HCT116 (cell line): Measurements from ENCODE around the gene GJA1. TPM values are rescaled to one million over a fixed set of nuclear protein-coding genes. Genes with fewer than 3 reads are reported as not detected.

ENCODE experiments used
- ATAC-seq: fragments of 200-7000 bp; cut with Tn5 transposase; 2 replicates; pipeline ENCODE4 v1.9.1; 2020; ENCODE audit warnings: mild to moderate bottlenecking, moderate library complexity
- BruUV-seq: library from RNA; stranded (reverse); fragments of 400-500 nt; replicated peaks from 2 replicates; lab custom pipeline; 2021; lab: Mats Ljungman, UMichigan
- CTCF ChIA-PET: fragments of 300-600 bp; sonication (Branson Sonifier 250); formaldehyde crosslinking; loops from one replicate; lab custom pipeline; 2021; ENCODE audit warnings: antibody characterized with exemption; lab: Charles Lee
- POLR2A ChIA-PET: fragments of 300-600, 350-600 bp; sonication (Branson Sonifier 250); formaldehyde crosslinking; loops from one replicate; lab custom pipeline; 2021; ENCODE audit warnings: antibody characterized with exemption; lab: Charles Lee
- RAD21 ChIA-PET, 2 experiments: fragments of 300-600 bp; sonication (Branson Sonifier 250); formaldehyde crosslinking; loops; one replicate each; lab custom pipeline; 2023; ENCODE audit warnings: low total read pairs in 2 of 2; ENCODE audit not compliant: uncharacterized antibody in 2 of 2, unreplicated experiment in 2 of 2, low non-redundant PET in 1 of 2; lab: Charles Lee
- DNase-seq: peaks from one replicate; pipeline ENCODE4 v3.0.0-alpha.2; 2010; ENCODE audit warnings: low read depth, low spot score
- H2AFZ ChIP-seq: fragments of 200-600 bp; shearing (Covaris generic), sonication (generic); 2 replicates; pipeline ENCODE4 v1.6.1; 2017; ENCODE audit warnings: low read depth, mixed run types, mixed read lengths, antibody characterized with exemption, low read length; ENCODE audit not compliant: poor library complexity, severe bottlenecking
- H3K27ac ChIP-seq: 2 replicates; pipeline ENCODE4 v1.5.1; 2012; ENCODE audit warnings: low read depth, low read length
- H3K27me3 ChIP-seq: fragments of 200-600 bp; sonication (generic); 2 replicates; pipeline ENCODE4 v1.6.1; 2016; ENCODE audit warnings: mixed run types, low read length, mixed read lengths; ENCODE audit not compliant: insufficient read depth
- H3K36me3 ChIP-seq, 2 experiments: fragments of 200-500 bp in 1 of 2; fragments of 200-600 bp in 1 of 2; sonication (Bioruptor generic) in 1 of 2; sonication (generic) in 1 of 2; 2 replicates each; pipeline versions ENCODE4 v1.5.1 to v1.6.1; 2014 to 2016; ENCODE audit warnings: low read length in 2 of 2, inconsistent platforms in 1 of 2, mixed read lengths in 1 of 2, mixed run types in 1 of 2; ENCODE audit not compliant: insufficient read depth in 2 of 2, control insufficient read depth in 1 of 2
- H3K4me1 ChIP-seq, 2 experiments: fragments of 200-600 bp in 1 of 2; sonication (generic) in 1 of 2; 2 replicates each; pipeline versions ENCODE4 v1.5.1 to v1.6.1; 2012 to 2017; ENCODE audit warnings: low read length in 2 of 2, inconsistent platforms in 1 of 2, mild to moderate bottlenecking in 1 of 2, mixed read lengths in 1 of 2, mixed run types in 1 of 2, moderate library complexity in 1 of 2; ENCODE audit not compliant: insufficient read depth in 2 of 2, control insufficient read depth in 1 of 2
- H3K4me2 ChIP-seq: fragments of 200-600 bp; sonication (generic); 2 replicates; pipeline ENCODE4 v1.6.1; 2017; ENCODE audit warnings: mixed run types, low read length, mixed read lengths
- H3K4me3 ChIP-seq, 2 experiments: fragments of 200-600 bp in 1 of 2; sonication (generic) in 1 of 2; replicated peaks in 1 of 2; 2 replicates each; pipeline ENCODE4 v1.5.1; 2011 to 2016; ENCODE audit warnings: low read length in 2 of 2, control low read depth in 1 of 2, low read depth in 1 of 2, mild to moderate bottlenecking in 1 of 2, mixed read lengths in 1 of 2, mixed run types in 1 of 2
- H3K79me2 ChIP-seq: fragments of 200-600 bp; sonication (generic); 2 replicates; pipeline ENCODE4 v1.6.1; 2017; ENCODE audit warnings: mild to moderate bottlenecking, mixed run types, low read length, moderate library complexity, mixed read lengths; ENCODE audit not compliant: insufficient read depth
- H3K9ac ChIP-seq: fragments of 200-600 bp; sonication (generic); 2 replicates; pipeline ENCODE4 v1.6.1; 2016; ENCODE audit warnings: low read length, mixed read lengths
- H3K9me2 ChIP-seq: fragments of 200-600 bp; sonication (generic), shearing (Covaris generic); 2 replicates; pipeline ENCODE4 v1.6.1; 2017; ENCODE audit warnings: mixed run types, mild to moderate bottlenecking, moderate library complexity; ENCODE audit not compliant: insufficient read depth
- H3K9me3 ChIP-seq, 2 experiments: fragments of 200-500 bp in 1 of 2; fragments of 200-600 bp in 1 of 2; sonication (Bioruptor generic) in 1 of 2; sonication (generic) in 1 of 2; 2 replicates each; pipeline ENCODE4 v1.6.1; 2014 to 2017; ENCODE audit warnings: low read length in 2 of 2, mixed read lengths in 2 of 2, inconsistent platforms in 1 of 2, low read depth in 1 of 2, mild to moderate bottlenecking in 1 of 2, mixed run types in 1 of 2, moderate library complexity in 1 of 2; ENCODE audit not compliant: control insufficient read depth in 1 of 2, insufficient read depth in 1 of 2
- H4K20me1 ChIP-seq: fragments of 200-600 bp; sonication (generic), shearing (Covaris generic); 2 replicates; pipeline ENCODE4 v1.6.1; 2017; ENCODE audit warnings: mixed run types, mild to moderate bottlenecking, moderate library complexity; ENCODE audit not compliant: insufficient read depth
- ATF3 ChIP-seq: IDR thresholded peaks from 2 replicates; pipeline ENCODE4 v1.6.1; 2012
- CEBPB ChIP-seq: IDR thresholded peaks from 2 replicates; pipeline ENCODE4 v1.6.1; 2012; ENCODE audit warnings: low read depth
- ELF1 ChIP-seq: IDR thresholded peaks from 2 replicates; pipeline ENCODE4 v1.6.1; 2012; ENCODE audit warnings: low read depth, borderline replicate concordance
- EZH2 ChIP-seq: fragments of 200-600 bp; sonication (generic); IDR thresholded peaks from 2 replicates; pipeline ENCODE4 v1.6.1; 2017; ENCODE audit warnings: antibody characterized with exemption, mixed run types
- EZH2phosphoT487 ChIP-seq: fragments of 200-600 bp; IDR thresholded peaks from 2 replicates; pipeline ENCODE4 v1.6.1; 2018; ENCODE audit warnings: antibody characterized with exemption, borderline replicate concordance
- JUND ChIP-seq: IDR thresholded peaks from 2 replicates; pipeline ENCODE4 v1.6.1; 2012
- POLR2A ChIP-seq: IDR thresholded peaks from 2 replicates; pipeline ENCODE4 v1.7.0; 2011; ENCODE audit warnings: borderline replicate concordance; ENCODE audit not compliant: insufficient read depth, insufficient read length; ENCODE audit errors: extremely low read depth
- POLR2AphosphoS5 ChIP-seq: IDR thresholded peaks from 2 replicates; pipeline ENCODE4 v1.6.1; 2011; ENCODE audit warnings: mild to moderate bottlenecking, low read depth, low read length, moderate library complexity
- RAD21 ChIP-seq: IDR thresholded peaks from 2 replicates; pipeline ENCODE4 v1.6.1; 2012; ENCODE audit warnings: low read depth, mild to moderate bottlenecking
- SP1 ChIP-seq: IDR thresholded peaks from 2 replicates; pipeline ENCODE4 v1.6.1; 2012; ENCODE audit warnings: low read depth
- SRF ChIP-seq: IDR thresholded peaks from 2 replicates; pipeline ENCODE4 v1.6.1; 2012; ENCODE audit warnings: low read depth
- YY1 ChIP-seq: IDR thresholded peaks from 2 replicates; pipeline ENCODE4 v1.6.1; 2011; ENCODE audit warnings: low read length, low read depth, moderate library complexity, mild to moderate bottlenecking; ENCODE audit not compliant: insufficient replicate concordance; ENCODE audit errors: extremely low read depth
- ZFX ChIP-seq: fragments of 450-650 bp; IDR thresholded peaks from 2 replicates; pipeline ENCODE4 v1.6.1; 2017
- ZNF274 ChIP-seq: fragments of 200-500 bp; sonication (Bioruptor generic); IDR thresholded peaks from 2 replicates; pipeline ENCODE4 v1.6.1; 2014; ENCODE audit warnings: mild to moderate bottlenecking, low read depth, low read length, inconsistent platforms
- intact Hi-C: fragments of 100-400 bp; cut with micrococcal nuclease; formaldehyde crosslinking; loops from 2 replicates; pipeline ENCODE4 v1.10.0; 2022
- total RNA-seq: library from RNA; stranded (reverse); gene quantifications from one replicate; pipeline ENCODE4 v1.2.1, GENCODE V29; 2021; ENCODE audit not compliant: unreplicated experiment
- TF ChIP-seq, protein P1 (sequence below): IDR thresholded peaks from 2 replicates; pipeline ENCODE4 v1.6.1; 2012

GJA1 gene
- total RNA-seq, 1 experiment from 2014 or later = 1.1 TPM

GRCh38 chr6:121418346-121418745 lies 17.1 kb upstream of the GJA1 start:
- Histone ChIP-seq H3K9ac (no peak overlapping the region), H3K9me2 (no peaks in the 10 kb centered on the region), H2AFZ (no peak overlapping the region)
- ChIA-PET POLR2A (no interaction called here), CTCF (no interaction called here)
- no peak for TF ChIP-seq JUND
- TF ChIP-seq YY1 = no peak
- TF ChIP-seq ATF3 = no peak
- no peak for TF ChIP-seq EZH2phosphoT487
- no peak for TF ChIP-seq EZH2
- TF ChIP-seq ZNF274 = no peak
- no peak for TF ChIP-seq POLR2A
- no peak for TF ChIP-seq ZFX
- TF ChIP-seq, protein P1, sequence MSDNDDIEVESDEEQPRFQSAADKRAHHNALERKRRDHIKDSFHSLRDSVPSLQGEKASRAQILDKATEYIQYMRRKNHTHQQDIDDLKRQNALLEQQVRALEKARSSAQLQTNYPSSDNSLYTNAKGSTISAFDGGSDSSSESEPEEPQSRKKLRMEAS = no peak
- TF ChIP-seq POLR2AphosphoS5 = no peak
- no peak for TF ChIP-seq CEBPB
- TF ChIP-seq ELF1 = no peak
- TF ChIP-seq SP1 = no peak
- TF ChIP-seq, all 23 proteins: peak for 0
- H3K27ac ChIP-seq = no peak overlapping the region
- DNase-seq = no peak
- BruUV-seq = no TSS peak
- RAD21 ChIA-PET = no interaction called here
- ATAC-seq = no peak
- no peaks in the 10 kb centered on the region for H3K79me2 ChIP-seq
- peaks cover 0 to 7% of the 10 kb centered on the region in 2 experiments; a peak in 2 of 4 replicates for H3K4me1 ChIP-seq
- H3K4me2 ChIP-seq = no peak overlapping the region
- no peaks in the 10 kb centered on the region for H4K20me1 ChIP-seq
- H3K4me3 ChIP-seq = no peak overlapping the region
- H3K27me3 ChIP-seq = no peaks in the 10 kb centered on the region
- no peaks in the 10 kb centered on the region for H3K9me3 ChIP-seq
- no peaks in the 10 kb centered on the region for H3K36me3 ChIP-seq
- intact Hi-C loops = no loop called here

DNA sequence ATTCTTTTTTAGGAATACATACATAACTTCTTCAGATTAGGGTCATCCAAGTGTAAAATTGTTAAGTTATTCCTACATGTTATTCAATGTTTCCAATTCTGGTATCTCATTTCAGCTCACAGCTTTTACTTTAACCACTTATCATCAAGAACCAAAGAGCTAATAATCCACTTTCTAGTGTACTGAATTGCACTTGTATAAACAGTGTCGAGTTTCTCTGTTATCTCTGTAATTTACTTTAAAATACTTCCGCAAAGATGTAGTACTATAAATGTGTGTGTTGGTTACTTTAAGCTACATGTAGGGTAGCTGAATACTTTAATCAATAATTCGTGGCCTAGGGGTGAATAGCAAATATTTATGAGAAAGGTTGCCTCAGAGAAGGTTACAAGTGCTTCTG lies 8.8 kb upstream of the GJA1 start:
- Histone ChIP-seq H3K9me2 (no peaks in the 10 kb centered on the region), H3K4me2 (no peak overlapping the region)
- no peak for TF ChIP-seq RAD21
- no peak for TF ChIP-seq SRF
- TF ChIP-seq SP1 = no peak
- TF ChIP-seq POLR2A = no peak
- no peak for TF ChIP-seq ZNF274
- TF ChIP-seq JUND = no peak
- TF ChIP-seq, all 23 proteins: peak for 0
- ChIA-PET RAD21 (no interaction called here), CTCF (no interaction called here), POLR2A (no interaction called here)
- no peaks in the 10 kb centered on the region for H3K27me3 ChIP-seq
- no peaks in the 10 kb centered on the region for H4K20me1 ChIP-seq
- H3K36me3 ChIP-seq = no peaks in the 10 kb centered on the region
- DNase-seq (no peak), ATAC-seq (no peak)
- intact Hi-C loops = no loop called here
- no peak overlapping the region for H3K9ac ChIP-seq
- no peaks in the 10 kb centered on the region for H3K9me3 ChIP-seq
- H2AFZ ChIP-seq = peak overlapping the region; percentile 61
- BruUV-seq = no TSS peak
- no peak overlapping the region for H3K27ac ChIP-seq
- peaks cover 0 to 7% of the 10 kb centered on the region in 2 experiments; a peak in 2 of 4 replicates for H3K4me1 ChIP-seq
- H3K79me2 ChIP-seq = no peaks in the 10 kb centered on the region
- H3K4me3 ChIP-seq = no peak overlapping the region
